T-helper 2 cell treated with Interferon-gamma antibody and Interleukin-4, amounts not matched to agents 5 μg/mL and 100 μg/mL, for 36 hours (primary cell): ENCODE measurements around the gene MSX2.
"Not testable (repeated sequence)": the region's sequence is repeated elsewhere in the genome, so short reads cannot be mapped to it uniquely, and the experiment has no call there.

Experiments
- DNase-seq: peaks from one replicate; pipeline ENCODE4 v3.0.0; 2021; ENCODE audit warnings: low spot score
- H3K27ac Mint-ChIP-seq: one replicate; pipeline ENCODE4 v1.8.0; 2021; ENCODE audit warnings: mild to moderate bottlenecking, mixed read lengths
- H3K27me3 Mint-ChIP-seq: one replicate; pipeline ENCODE4 v1.8.0; 2021; ENCODE audit warnings: low read depth, mixed read lengths
- H3K36me3 Mint-ChIP-seq: one replicate; pipeline ENCODE4 v1.8.0; 2021; ENCODE audit warnings: low read depth, mixed read lengths
- H3K4me1 Mint-ChIP-seq: one replicate; pipeline ENCODE4 v1.8.0; 2021; ENCODE audit warnings: low read depth, mixed read lengths
- H3K4me3 Mint-ChIP-seq: one replicate; pipeline ENCODE4 v1.8.0; 2022; ENCODE audit warnings: mild to moderate bottlenecking, moderate library complexity, mixed read lengths
- H3K9me3 Mint-ChIP-seq: one replicate; pipeline ENCODE4 v1.8.0; 2021; ENCODE audit warnings: mixed read lengths

Gene MSX2

DNA sequence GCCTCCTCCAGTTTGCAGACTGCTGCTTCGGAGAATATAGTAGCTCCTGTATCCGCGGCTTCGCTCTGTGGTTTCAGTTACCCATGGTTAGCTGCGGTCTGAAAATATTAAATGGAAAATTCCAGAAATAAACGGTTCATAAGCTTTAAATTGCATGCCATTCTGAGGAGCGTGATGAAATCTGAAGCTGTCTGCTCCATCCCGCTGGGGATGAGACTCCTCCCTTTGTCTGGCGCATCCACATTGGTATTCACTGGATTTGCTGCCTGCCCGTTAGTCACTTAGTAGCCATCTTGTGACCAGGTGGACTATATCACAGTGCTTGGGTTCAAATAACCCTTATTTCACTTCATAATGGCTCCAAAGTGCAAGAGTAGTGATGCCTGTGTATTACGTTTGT lies 36.3 kb downstream of the MSX2 start:
- H3K36me3 Mint-ChIP-seq = no peaks in the 10 kb centered on the region

DNA sequence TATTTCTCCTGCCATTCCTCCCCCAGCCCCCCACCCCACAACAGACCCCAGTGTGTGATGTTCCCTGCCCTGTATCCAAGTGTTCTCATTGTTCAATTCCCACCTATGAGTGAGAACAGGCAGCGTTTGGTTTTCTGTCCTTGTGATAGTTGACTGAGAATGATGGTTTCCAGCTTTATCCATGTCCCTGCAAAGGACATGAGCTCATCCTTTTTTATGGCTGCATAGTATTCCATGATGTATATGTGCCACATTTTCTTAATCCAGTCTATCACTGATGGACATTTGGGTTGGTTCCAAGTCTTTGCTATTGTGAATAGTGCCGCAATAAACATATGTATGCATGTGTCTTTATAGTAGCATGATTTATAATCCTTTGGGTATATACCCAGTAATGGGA lies 37.0 kb downstream of the MSX2 start:
- not testable (repeated sequence) for H3K9me3 Mint-ChIP-seq, H3K4me1 Mint-ChIP-seq, H3K27me3 Mint-ChIP-seq, DNase-seq, H3K4me3 Mint-ChIP-seq, H3K27ac Mint-ChIP-seq, H3K36me3 Mint-ChIP-seq

More for the DNA sequence above, 36.3 kb downstream of the MSX2 start:
- no peaks in the 10 kb centered on the region for H3K9me3 Mint-ChIP-seq
- no peak overlapping the region for H3K27ac Mint-ChIP-seq
- no peaks in the 10 kb centered on the region for H3K4me1 Mint-ChIP-seq
- no peaks in the 10 kb centered on the region for H3K27me3 Mint-ChIP-seq
- DNase-seq = no peak
- H3K4me3 Mint-ChIP-seq = no peak overlapping the region

DNA sequence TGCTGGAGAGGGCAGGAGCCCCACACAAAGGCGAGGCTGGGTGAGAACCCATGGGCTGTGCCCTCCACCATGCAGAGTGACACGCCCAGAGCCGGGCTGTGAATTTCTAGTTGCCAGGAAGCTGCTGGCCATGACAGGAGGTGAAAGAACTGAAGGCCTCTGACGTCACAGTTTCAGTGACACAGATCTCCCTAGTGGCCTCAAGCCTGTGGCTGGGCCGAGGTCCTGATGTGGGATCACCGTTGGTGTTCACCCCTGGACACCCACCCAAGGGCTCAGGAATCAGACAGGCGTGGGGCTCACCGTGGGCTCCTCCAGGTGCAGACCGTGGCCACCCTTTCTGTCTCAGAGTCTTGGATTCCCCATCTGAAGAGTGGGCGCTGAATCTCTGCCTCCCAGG lies 39.9 kb downstream of the MSX2 start:
- H3K36me3 Mint-ChIP-seq = no peaks in the 10 kb centered on the region
- no peak overlapping the region for H3K27ac Mint-ChIP-seq
- no peak overlapping the region for H3K4me3 Mint-ChIP-seq

DNA sequence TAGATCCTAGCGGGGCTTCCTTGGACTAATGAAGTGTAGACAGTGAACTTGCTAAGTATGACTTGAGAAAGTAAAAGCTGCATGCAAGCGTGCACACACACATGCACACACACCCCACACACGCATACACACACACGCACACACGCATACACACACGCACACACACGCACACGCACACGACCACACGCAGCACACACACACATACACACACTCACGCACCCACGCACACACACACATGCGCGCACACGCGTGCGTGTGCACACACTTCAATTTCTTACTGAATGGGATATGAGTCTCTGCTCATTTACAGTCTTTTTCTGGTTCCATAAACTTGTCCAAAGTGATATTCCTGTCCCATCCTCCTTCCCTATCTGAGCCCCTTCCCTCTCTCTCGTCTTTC lies 41.2 kb downstream of the MSX2 start:
- H3K27me3 Mint-ChIP-seq = no peaks in the 10 kb centered on the region
- no peaks in the 10 kb centered on the region for H3K9me3 Mint-ChIP-seq
- no peak for DNase-seq
- H3K36me3 Mint-ChIP-seq = no peaks in the 10 kb centered on the region
- no peak overlapping the region for H3K27ac Mint-ChIP-seq
- H3K4me3 Mint-ChIP-seq = no peak overlapping the region
- no peaks in the 10 kb centered on the region for H3K4me1 Mint-ChIP-seq

More for the DNA sequence above, 39.9 kb downstream of the MSX2 start:
- Mint-ChIP-seq H3K4me1 (no peaks in the 10 kb centered on the region), H3K27me3 (no peaks in the 10 kb centered on the region), H3K9me3 (no peaks in the 10 kb centered on the region)
- DNase-seq = no peak

GRCh38 chr5:174767670-174768069 lies 43.3 kb downstream of the MSX2 start:
- Mint-ChIP-seq H3K27ac (no peak overlapping the region), H3K4me3 (no peak overlapping the region), H3K27me3 (no peaks in the 10 kb centered on the region), H3K36me3 (no peaks in the 10 kb centered on the region), H3K9me3 (no peaks in the 10 kb centered on the region), H3K4me1 (no peaks in the 10 kb centered on the region)
- DNase-seq = no peak

GRCh38 chr5:174769005-174769404 lies 44.6 kb downstream of the MSX2 start:
- H3K27me3 Mint-ChIP-seq = no peaks in the 10 kb centered on the region
- H3K36me3 Mint-ChIP-seq = no peaks in the 10 kb centered on the region
- H3K4me3 Mint-ChIP-seq = no peak overlapping the region
- no peaks in the 10 kb centered on the region for H3K4me1 Mint-ChIP-seq
- no peak for DNase-seq
- no peak overlapping the region for H3K27ac Mint-ChIP-seq
- no peaks in the 10 kb centered on the region for H3K9me3 Mint-ChIP-seq

- Mint-ChIP-seq H3K4me3 (no peak overlapping the region), H3K9me3 (no peaks in the 10 kb centered on the region), H3K36me3 (no peaks in the 10 kb centered on the region), H3K27me3 (no peaks in the 10 kb centered on the region), H3K4me1 (no peaks in the 10 kb centered on the region), H3K27ac (no peak overlapping the region)
- DNase-seq = no peak
These were observed 49.0 kb downstream of the MSX2 start for GRCh38 chr5:174773371-174773770.

GRCh38 chr5:174775081-174775480 lies 50.7 kb downstream of the MSX2 start:
- no peaks in the 10 kb centered on the region for H3K27me3 Mint-ChIP-seq
- H3K4me1 Mint-ChIP-seq = no peaks in the 10 kb centered on the region
- no peak overlapping the region for H3K27ac Mint-ChIP-seq
- no peak overlapping the region for H3K4me3 Mint-ChIP-seq
- DNase-seq = no peak
- no peaks in the 10 kb centered on the region for H3K9me3 Mint-ChIP-seq
- H3K36me3 Mint-ChIP-seq = no peaks in the 10 kb centered on the region

DNA sequence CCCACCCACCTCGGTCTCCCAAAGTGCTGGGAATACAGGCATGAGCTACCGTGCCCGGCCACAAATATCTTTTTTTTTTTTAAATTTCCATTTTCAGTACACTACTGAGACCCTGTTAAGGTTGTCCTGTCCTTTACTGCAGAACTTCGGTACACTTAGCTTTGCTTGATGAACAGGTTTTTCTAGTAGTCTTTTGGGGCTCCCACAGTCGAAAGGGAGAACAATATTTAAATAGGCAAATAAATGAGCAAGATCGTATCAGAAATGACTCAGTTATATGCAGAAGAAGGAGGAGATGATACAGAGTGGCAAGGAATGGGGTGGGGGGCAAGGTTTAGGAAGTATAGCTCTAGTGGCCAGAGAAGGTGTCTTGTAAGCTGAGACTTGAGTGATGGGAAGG lies 52.7 kb downstream of the MSX2 start:
- Mint-ChIP-seq H3K36me3 (no peaks in the 10 kb centered on the region), H3K27me3 (no peaks in the 10 kb centered on the region), H3K9me3 (no peaks in the 10 kb centered on the region), H3K4me1 (no peaks in the 10 kb centered on the region), H3K27ac (no peak overlapping the region), H3K4me3 (no peak overlapping the region)
- DNase-seq = no peak

DNA sequence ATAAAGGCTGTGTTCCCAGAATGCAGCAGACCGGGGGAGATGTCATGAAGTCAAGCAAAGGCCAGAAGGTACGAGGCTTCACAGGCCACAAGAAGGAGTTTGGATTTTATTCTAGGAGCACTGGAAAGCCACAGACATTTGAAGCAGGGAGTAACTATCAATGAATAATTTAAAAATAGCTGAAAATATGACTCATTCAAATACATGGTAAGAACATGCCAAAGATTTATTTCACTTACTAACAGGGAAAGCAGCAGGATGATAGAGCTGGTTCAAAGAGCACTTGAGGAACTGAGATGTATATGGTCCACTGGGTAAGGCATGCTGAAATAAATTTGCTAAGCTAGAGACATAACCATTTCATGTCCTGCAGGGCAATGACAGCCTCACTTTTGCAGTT lies 53.2 kb downstream of the MSX2 start:
- H3K9me3 Mint-ChIP-seq = no peaks in the 10 kb centered on the region
- no peaks in the 10 kb centered on the region for H3K36me3 Mint-ChIP-seq
- no peak for DNase-seq
- no peak overlapping the region for H3K4me3 Mint-ChIP-seq
- no peaks in the 10 kb centered on the region for H3K27me3 Mint-ChIP-seq
- H3K4me1 Mint-ChIP-seq = no peaks in the 10 kb centered on the region
- no peak overlapping the region for H3K27ac Mint-ChIP-seq
